HL-60 (cell line): ENCODE measurements around the gene FOXC2.
"Not testable (repeated sequence)": the region's sequence is repeated elsewhere in the genome, so short reads cannot be mapped to it uniquely, and the experiment has no call there.

Experiments used
- DNase-seq, 2 experiments: peaks; one replicate each; pipeline ENCODE4 v3.0.0-alpha.2; 2010 to 2020; ENCODE audit warnings: low read depth in 1 of 2, low spot score in 1 of 2
- H3K27ac ChIP-seq: fragments of 250-450 bp; sonication (Bioruptor Pico); replicated peaks from 2 replicates; pipeline ENCODE4 v1.5.1; 2020; ENCODE audit warnings: mild to moderate bottlenecking, moderate library complexity
- H3K27me3 ChIP-seq: fragments of 250-450 bp; sonication (Bioruptor Pico); 2 replicates; pipeline ENCODE4 v1.5.1; 2021; ENCODE audit warnings: mild to moderate bottlenecking, moderate library complexity; ENCODE audit not compliant: insufficient read depth, poor library complexity, severe bottlenecking
- H3K4me3 ChIP-seq: replicated peaks from 2 replicates; pipeline ENCODE4 v1.5.1; 2011; ENCODE audit warnings: mild to moderate bottlenecking, control low read depth, low read length; ENCODE audit not compliant: insufficient read depth
- GABPA ChIP-seq: IDR thresholded peaks from 2 replicates; pipeline ENCODE4 v1.6.1; 2012; ENCODE audit warnings: low read depth
- POLR2AphosphoS5 ChIP-seq: IDR thresholded peaks from 2 replicates; pipeline ENCODE4 v1.6.1; 2012; ENCODE audit warnings: low read depth
- SPI1 ChIP-seq: IDR thresholded peaks from 2 replicates; pipeline ENCODE4 v1.6.1; 2012; ENCODE audit warnings: low read depth, mild to moderate bottlenecking, borderline replicate concordance
- TF ChIP-seq, protein P1 (sequence below): IDR thresholded peaks from 2 replicates; pipeline ENCODE4 v1.6.1; 2012; ENCODE audit warnings: low read depth; ENCODE audit not compliant: insufficient replicate concordance
- TF ChIP-seq, protein P2 (sequence below): IDR thresholded peaks from one replicate; pipeline ENCODE4 v1.5.1; 2011; ENCODE audit warnings: low read length, control low read depth, inconsistent platforms; ENCODE audit not compliant: insufficient read depth

The FOXC2 gene

DNA sequence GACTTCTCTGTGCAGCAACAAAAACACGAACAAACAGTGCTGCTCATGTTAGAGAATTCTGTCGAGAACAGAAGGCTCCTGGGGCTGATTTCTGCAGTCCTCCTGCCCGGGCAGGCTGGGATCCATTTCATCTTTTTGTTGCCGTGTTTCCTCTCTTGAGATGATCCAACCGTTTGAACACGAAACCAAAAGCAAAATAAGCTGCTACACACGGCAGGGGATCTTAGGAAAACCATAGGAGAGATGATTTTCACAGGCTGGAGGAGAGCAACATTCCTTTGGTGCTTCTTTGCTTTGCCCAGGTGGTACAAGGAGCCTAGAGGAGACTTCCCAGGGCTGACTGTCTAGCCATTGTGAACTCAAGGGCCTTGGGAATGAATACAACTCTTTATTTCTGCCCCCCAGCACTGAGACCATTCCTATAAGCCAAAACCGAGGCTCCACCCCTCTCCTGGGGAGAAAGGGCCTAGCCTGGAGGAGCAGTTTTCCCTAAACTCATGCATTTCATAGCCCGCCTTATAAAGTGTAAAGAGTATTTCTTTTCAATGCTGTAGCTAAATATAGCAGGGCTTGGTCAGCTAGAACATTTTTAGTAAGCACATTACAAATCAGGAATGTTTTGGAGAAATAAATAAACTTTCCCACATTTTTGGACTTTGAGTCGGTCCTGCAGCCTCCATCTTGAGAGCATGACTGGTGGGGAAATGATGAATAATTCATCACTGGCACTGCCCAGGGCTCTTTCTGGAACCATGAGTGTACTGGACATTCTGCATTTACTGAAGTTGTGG is 19.4 kb downstream of the FOXC2 start:
- H3K27me3 ChIP-seq = no peaks in the 10 kb centered on the region
- no peak overlapping the region for H3K27ac ChIP-seq
- TF ChIP-seq POLR2AphosphoS5 (no peak), SPI1 (no peak), GABPA (no peak)
- TF ChIP-seq, protein P1, sequence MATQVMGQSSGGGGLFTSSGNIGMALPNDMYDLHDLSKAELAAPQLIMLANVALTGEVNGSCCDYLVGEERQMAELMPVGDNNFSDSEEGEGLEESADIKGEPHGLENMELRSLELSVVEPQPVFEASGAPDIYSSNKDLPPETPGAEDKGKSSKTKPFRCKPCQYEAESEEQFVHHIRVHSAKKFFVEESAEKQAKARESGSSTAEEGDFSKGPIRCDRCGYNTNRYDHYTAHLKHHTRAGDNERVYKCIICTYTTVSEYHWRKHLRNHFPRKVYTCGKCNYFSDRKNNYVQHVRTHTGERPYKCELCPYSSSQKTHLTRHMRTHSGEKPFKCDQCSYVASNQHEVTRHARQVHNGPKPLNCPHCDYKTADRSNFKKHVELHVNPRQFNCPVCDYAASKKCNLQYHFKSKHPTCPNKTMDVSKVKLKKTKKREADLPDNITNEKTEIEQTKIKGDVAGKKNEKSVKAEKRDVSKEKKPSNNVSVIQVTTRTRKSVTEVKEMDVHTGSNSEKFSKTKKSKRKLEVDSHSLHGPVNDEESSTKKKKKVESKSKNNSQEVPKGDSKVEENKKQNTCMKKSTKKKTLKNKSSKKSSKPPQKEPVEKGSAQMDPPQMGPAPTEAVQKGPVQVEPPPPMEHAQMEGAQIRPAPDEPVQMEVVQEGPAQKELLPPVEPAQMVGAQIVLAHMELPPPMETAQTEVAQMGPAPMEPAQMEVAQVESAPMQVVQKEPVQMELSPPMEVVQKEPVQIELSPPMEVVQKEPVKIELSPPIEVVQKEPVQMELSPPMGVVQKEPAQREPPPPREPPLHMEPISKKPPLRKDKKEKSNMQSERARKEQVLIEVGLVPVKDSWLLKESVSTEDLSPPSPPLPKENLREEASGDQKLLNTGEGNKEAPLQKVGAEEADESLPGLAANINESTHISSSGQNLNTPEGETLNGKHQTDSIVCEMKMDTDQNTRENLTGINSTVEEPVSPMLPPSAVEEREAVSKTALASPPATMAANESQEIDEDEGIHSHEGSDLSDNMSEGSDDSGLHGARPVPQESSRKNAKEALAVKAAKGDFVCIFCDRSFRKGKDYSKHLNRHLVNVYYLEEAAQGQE = no peak
- TF ChIP-seq, protein P2, sequence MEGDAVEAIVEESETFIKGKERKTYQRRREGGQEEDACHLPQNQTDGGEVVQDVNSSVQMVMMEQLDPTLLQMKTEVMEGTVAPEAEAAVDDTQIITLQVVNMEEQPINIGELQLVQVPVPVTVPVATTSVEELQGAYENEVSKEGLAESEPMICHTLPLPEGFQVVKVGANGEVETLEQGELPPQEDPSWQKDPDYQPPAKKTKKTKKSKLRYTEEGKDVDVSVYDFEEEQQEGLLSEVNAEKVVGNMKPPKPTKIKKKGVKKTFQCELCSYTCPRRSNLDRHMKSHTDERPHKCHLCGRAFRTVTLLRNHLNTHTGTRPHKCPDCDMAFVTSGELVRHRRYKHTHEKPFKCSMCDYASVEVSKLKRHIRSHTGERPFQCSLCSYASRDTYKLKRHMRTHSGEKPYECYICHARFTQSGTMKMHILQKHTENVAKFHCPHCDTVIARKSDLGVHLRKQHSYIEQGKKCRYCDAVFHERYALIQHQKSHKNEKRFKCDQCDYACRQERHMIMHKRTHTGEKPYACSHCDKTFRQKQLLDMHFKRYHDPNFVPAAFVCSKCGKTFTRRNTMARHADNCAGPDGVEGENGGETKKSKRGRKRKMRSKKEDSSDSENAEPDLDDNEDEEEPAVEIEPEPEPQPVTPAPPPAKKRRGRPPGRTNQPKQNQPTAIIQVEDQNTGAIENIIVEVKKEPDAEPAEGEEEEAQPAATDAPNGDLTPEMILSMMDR = no peak
- H3K4me3 ChIP-seq = no peak overlapping the region
- DNase-seq = no peak

DNA sequence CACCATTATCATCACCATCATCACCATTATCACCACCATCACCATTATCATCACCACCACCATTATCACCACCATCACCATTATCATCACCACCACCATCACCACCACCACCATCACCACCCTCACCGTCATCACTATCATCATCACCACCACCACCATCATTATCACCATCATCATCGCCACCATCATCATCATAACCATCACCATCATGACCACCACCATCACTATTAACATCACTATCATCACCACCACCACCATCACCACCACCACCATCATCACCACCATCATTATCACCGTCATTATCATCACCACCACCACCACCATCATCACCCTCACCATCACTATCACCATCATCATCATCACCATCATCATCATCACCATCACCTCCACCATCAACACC is 20.9 kb downstream of the FOXC2 start:
- H3K4me3 ChIP-seq = no peak overlapping the region
- no peak for DNase-seq
- TF ChIP-seq, protein P1 = no peak
- TF ChIP-seq SPI1 (no peak), POLR2AphosphoS5 (no peak), GABPA (no peak)
- TF ChIP-seq, protein P2 = no peak
- no peak overlapping the region for H3K27ac ChIP-seq
- H3K27me3 ChIP-seq = no peaks in the 10 kb centered on the region

DNA sequence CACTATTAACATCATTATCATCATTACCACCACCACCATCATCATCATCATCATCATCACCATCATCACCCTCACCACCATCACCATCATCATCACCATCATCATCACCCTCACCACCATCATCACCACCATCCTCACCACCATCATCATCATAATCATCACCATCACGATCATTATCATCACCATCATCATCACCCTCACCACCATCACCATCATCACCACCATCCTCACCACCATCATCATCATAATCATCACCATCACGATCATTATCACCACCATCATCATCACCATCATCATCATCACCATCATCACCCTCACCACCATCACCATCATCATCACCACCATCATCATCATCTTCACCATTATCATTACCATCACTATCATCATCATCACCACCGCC is 21.3 kb downstream of the FOXC2 start:
- H3K27me3 ChIP-seq, H3K4me3 ChIP-seq, H3K27ac ChIP-seq, DNase-seq: not testable (repeated sequence)

DNA sequence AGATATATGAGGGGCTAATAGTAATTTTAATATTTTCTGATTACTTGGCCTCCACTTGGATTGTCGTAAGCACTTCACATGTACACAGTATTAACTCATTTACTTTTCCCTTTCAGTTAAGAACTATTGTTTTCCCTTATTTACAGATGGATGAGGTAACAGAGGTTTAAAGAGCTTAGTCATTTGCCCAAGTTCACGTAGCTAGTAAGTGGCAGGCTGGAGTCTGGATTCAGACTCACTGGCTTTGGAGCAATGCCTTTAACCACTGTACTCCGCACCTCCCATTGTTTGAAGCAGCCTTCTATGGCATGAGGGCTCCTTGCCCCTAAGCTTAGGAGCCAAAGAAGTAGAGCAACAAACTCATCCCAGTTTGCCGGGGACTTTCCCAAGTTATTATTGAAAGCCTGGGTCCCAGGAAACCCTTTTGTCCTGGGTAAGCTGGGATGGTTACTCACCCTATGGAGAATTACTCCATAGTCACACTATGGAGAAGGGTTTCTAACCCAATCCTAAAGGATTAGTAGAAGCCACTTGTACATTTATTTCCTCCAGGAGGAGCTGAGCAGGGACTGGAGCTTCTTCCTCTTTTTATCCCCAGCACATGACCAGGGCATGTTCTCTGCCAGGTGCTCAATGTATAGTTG is 24.0 kb downstream of the FOXC2 start:
- Histone ChIP-seq H3K4me3 (no peak overlapping the region), H3K27ac (no peak overlapping the region), H3K27me3 (no peaks in the 10 kb centered on the region)
- TF ChIP-seq, protein P2 = no peak
- TF ChIP-seq, protein P1 = no peak
- no peak for TF ChIP-seq SPI1
- TF ChIP-seq POLR2AphosphoS5 = no peak
- TF ChIP-seq GABPA = no peak
- no peak for DNase-seq
